Neural progenitor cell (in vitro differentiated cells): Measurements from ENCODE around the gene JDP2. TPM values are rescaled to one million over a fixed set of nuclear protein-coding genes. Genes with fewer than 3 reads are reported as not detected.

Source experiments
- DNase-seq: peaks from one replicate; pipeline ENCODE4 v3.0.0-alpha.2; 2016; ENCODE audit warnings: low spot score
- H2AFZ ChIP-seq: fragments of 200-600 bp; sonication (generic); replicated peaks from 2 replicates; pipeline ENCODE4 v1.6.1; 2016; ENCODE audit warnings: antibody characterized with exemption
- H3F3A ChIP-seq: fragments of 200-600 bp; sonication (generic); 2 replicates; pipeline ENCODE4 v1.6.1; 2016; ENCODE audit warnings: antibody characterized with exemption, low read depth
- H3K27ac ChIP-seq: fragments of 200-600 bp; sonication (generic); 2 replicates; pipeline ENCODE4 v1.5.1; 2016; ENCODE audit warnings: mild to moderate bottlenecking
- H3K27me3 ChIP-seq: fragments of 200-600 bp; sonication (generic); 2 replicates; pipeline ENCODE4 v1.6.1; 2016; ENCODE audit warnings: mild to moderate bottlenecking, moderate library complexity
- H3K36me3 ChIP-seq: fragments of 200-600 bp; sonication (generic); 2 replicates; pipeline ENCODE4 v1.5.1; 2016
- H3K4me1 ChIP-seq: fragments of 200-600 bp; sonication (generic); 2 replicates; pipeline ENCODE4 v1.6.1; 2016; ENCODE audit warnings: mixed run types
- H3K4me2 ChIP-seq: fragments of 200-600 bp; sonication (generic); 2 replicates; pipeline ENCODE4 v1.6.1; 2016
- H3K4me3 ChIP-seq: fragments of 200-600 bp; sonication (generic); 2 replicates; pipeline ENCODE4 v1.5.1; 2016
- H3K79me2 ChIP-seq: fragments of 200-600 bp; sonication (generic); 2 replicates; pipeline ENCODE4 v1.6.1; 2016; ENCODE audit warnings: low read depth
- H3K9ac ChIP-seq: fragments of 200-600 bp; sonication (generic); 2 replicates; pipeline ENCODE4 v1.6.1; 2016
- H3K9me3 ChIP-seq: fragments of 200-600 bp; sonication (generic); 2 replicates; pipeline ENCODE4 v1.5.1; 2016; ENCODE audit warnings: low read depth
- H4K20me1 ChIP-seq: fragments of 200-600 bp; sonication (generic); 2 replicates; pipeline ENCODE4 v1.6.1; 2016; ENCODE audit warnings: low read depth
- H3K27ac Mint-ChIP-seq: 3 replicates; pipeline ENCODE4 v1.8.0; 2021; ENCODE audit warnings: mixed read lengths
- H3K27me3 Mint-ChIP-seq: 2 replicates; pipeline ENCODE4 v1.8.0; 2022; ENCODE audit warnings: low read depth, mild to moderate bottlenecking, inconsistent platforms, moderate library complexity, mixed read lengths; ENCODE audit not compliant: insufficient read depth
- H3K36me3 Mint-ChIP-seq: 3 replicates; pipeline ENCODE4 v1.8.0; 2021; ENCODE audit warnings: mixed read lengths
- H3K4me1 Mint-ChIP-seq: 3 replicates; pipeline ENCODE4 v1.8.0; 2021; ENCODE audit warnings: mixed read lengths
- H3K4me3 Mint-ChIP-seq: 3 replicates; pipeline ENCODE4 v1.8.0; 2021; ENCODE audit warnings: mild to moderate bottlenecking, moderate library complexity, mixed read lengths
- H3K9me3 Mint-ChIP-seq: 3 replicates; pipeline ENCODE4 v1.8.0; 2020; ENCODE audit warnings: mixed read lengths
- CTCF ChIP-seq: fragments of 200-600 bp; sonication (generic); IDR thresholded peaks from 2 replicates; pipeline ENCODE4 v1.5.1; 2017; ENCODE audit warnings: antibody characterized with exemption, mild to moderate bottlenecking
- EZH2 ChIP-seq: fragments of 200-600 bp; sonication (generic); IDR thresholded peaks from 2 replicates; pipeline ENCODE4 v1.6.1; 2017; ENCODE audit warnings: antibody characterized with exemption, mild to moderate bottlenecking, moderate library complexity
- EZH2phosphoT487 ChIP-seq: fragments of 200-600 bp; sonication (generic); IDR thresholded peaks from 2 replicates; pipeline ENCODE4 v1.6.1; 2017; ENCODE audit warnings: antibody characterized with exemption
- total RNA-seq: library from RNA; depleted of rRNA; stranded (reverse); fragments of >200 nt; gene quantifications from 2 replicates; pipeline ENCODE4 v1.2.3, GENCODE V29; 2015; ENCODE audit warnings: low replicate concordance

Gene JDP2
- total RNA-seq, 1 donor from 2014 or later, result 2.5 TPM

GRCh38 chr14:75452324-75452723 is 24.5 kb downstream of the JDP2 start:
- Mint-ChIP-seq H3K36me3 (no peaks in the 10 kb centered on the region), H3K9me3 (no peaks in the 10 kb centered on the region), H3K4me1 (peaks cover 52% of the 10 kb centered on the region), H3K27ac (peak overlapping the region; percentile 99), H3K27me3 (peaks cover 8% of the 10 kb centered on the region), H3K4me3 (no peak overlapping the region)
- Histone ChIP-seq H3K9ac (no peak overlapping the region), H3K4me2 (peak overlapping the region; percentile 45), H3K4me3 (no peak overlapping the region), H3K4me1 (peaks cover 44% of the 10 kb centered on the region), H3K36me3 (no peaks in the 10 kb centered on the region), H3K9me3 (no peaks in the 10 kb centered on the region), H3K27ac (peak overlapping the region; percentile 99), H2AFZ (peak overlapping the region; percentile 60), H3K79me2 (no peaks in the 10 kb centered on the region), H3K27me3 (no peaks in the 10 kb centered on the region), H3F3A (peaks cover 27% of the 10 kb centered on the region), H4K20me1 (no peaks in the 10 kb centered on the region)
- TF ChIP-seq CTCF (no peak), EZH2phosphoT487 (no peak), EZH2 (no peak)
- DNase-seq, result no peak

GRCh38 chr14:75452900-75453816 is 25.3 kb downstream of the JDP2 start:
- Histone ChIP-seq H3K79me2 (no peaks in the 10 kb centered on the region), H3K4me2 (peak overlapping the region; percentile 45), H4K20me1 (no peaks in the 10 kb centered on the region), H3K9ac (peak overlapping the region; percentile 65), H3K27me3 (no peaks in the 10 kb centered on the region), H3K36me3 (no peaks in the 10 kb centered on the region), H2AFZ (peak overlapping the region; percentile 60), H3K4me1 (peaks cover 47% of the 10 kb centered on the region), H3K9me3 (no peaks in the 10 kb centered on the region), H3F3A (peaks cover 27% of the 10 kb centered on the region), H3K27ac (peak overlapping the region; percentile 99), H3K4me3 (no peak overlapping the region)
- H3K4me1 Mint-ChIP-seq, result peaks cover 57% of the 10 kb centered on the region
- no peak for TF ChIP-seq EZH2phosphoT487
- TF ChIP-seq EZH2, result no peak
- no peak for TF ChIP-seq CTCF
- H3K36me3 Mint-ChIP-seq, result no peaks in the 10 kb centered on the region
- peaks cover 8% of the 10 kb centered on the region for H3K27me3 Mint-ChIP-seq
- H3K4me3 Mint-ChIP-seq, result peak overlapping the region; percentile 25
- H3K9me3 Mint-ChIP-seq, result no peaks in the 10 kb centered on the region
- H3K27ac Mint-ChIP-seq, result peak overlapping the region; percentile 99
- peak; percentile 90 for DNase-seq

- DNase-seq, result peak; percentile 33
- Histone ChIP-seq H2AFZ (no peak overlapping the region), H3K4me2 (peak overlapping the region; percentile 45), H3K9me3 (no peaks in the 10 kb centered on the region), H3K9ac (peak overlapping the region; percentile 65), H3F3A (peaks cover 27% of the 10 kb centered on the region), H3K79me2 (peaks cover 2% of the 10 kb centered on the region), H3K4me3 (no peak overlapping the region), H3K4me1 (peaks cover 49% of the 10 kb centered on the region), H3K36me3 (no peaks in the 10 kb centered on the region), H3K27me3 (no peaks in the 10 kb centered on the region), H3K27ac (peak overlapping the region; percentile 99), H4K20me1 (no peaks in the 10 kb centered on the region)
- Mint-ChIP-seq H3K4me1 (peaks cover 65% of the 10 kb centered on the region), H3K9me3 (no peaks in the 10 kb centered on the region), H3K27me3 (peaks cover 8% of the 10 kb centered on the region), H3K4me3 (no peak overlapping the region), H3K27ac (peak overlapping the region; percentile 74), H3K36me3 (no peaks in the 10 kb centered on the region)
- no peak for TF ChIP-seq EZH2phosphoT487
- TF ChIP-seq CTCF, result peak; percentile 28
Observed at GRCh38 chr14:75453817-75454434, 26.1 kb downstream of the JDP2 start.
